Measurements from ENCODE around the gene GAS2L1. TPM values are rescaled to one million over a fixed set of nuclear protein-coding genes. Genes with fewer than 3 reads are reported as not detected.
"Not testable (repeated sequence)": the region's sequence is repeated elsewhere in the genome, so short reads cannot be mapped to it uniquely, and the experiment has no call there.

The GAS2L1 gene
- total RNA-seq, 4 donors from 2014 or later: 58.0 to 75.0 (median 67.8) TPM

- TF ChIP-seq POLR2A (IDR thresholded peaks at IDR 0.05): no peak
- TF ChIP-seq, protein P1, sequence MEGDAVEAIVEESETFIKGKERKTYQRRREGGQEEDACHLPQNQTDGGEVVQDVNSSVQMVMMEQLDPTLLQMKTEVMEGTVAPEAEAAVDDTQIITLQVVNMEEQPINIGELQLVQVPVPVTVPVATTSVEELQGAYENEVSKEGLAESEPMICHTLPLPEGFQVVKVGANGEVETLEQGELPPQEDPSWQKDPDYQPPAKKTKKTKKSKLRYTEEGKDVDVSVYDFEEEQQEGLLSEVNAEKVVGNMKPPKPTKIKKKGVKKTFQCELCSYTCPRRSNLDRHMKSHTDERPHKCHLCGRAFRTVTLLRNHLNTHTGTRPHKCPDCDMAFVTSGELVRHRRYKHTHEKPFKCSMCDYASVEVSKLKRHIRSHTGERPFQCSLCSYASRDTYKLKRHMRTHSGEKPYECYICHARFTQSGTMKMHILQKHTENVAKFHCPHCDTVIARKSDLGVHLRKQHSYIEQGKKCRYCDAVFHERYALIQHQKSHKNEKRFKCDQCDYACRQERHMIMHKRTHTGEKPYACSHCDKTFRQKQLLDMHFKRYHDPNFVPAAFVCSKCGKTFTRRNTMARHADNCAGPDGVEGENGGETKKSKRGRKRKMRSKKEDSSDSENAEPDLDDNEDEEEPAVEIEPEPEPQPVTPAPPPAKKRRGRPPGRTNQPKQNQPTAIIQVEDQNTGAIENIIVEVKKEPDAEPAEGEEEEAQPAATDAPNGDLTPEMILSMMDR (IDR thresholded peaks at IDR 0.05): no peak
- no peak overlapping the region for H3K4me3 ChIP-seq (ENCODE audit: low read depth, poor library complexity, severe bottlenecking)
- intact Hi-C loops (cut with DNase I; ENCODE audit: low total_unique reads): no loop called here
- WGBS, 2 donors: 92 to 96% methylated on average over 25 of the region's 25 CpGs
- DNase-seq (ENCODE audit: low spot score in 2 of 2): no peak
Measured at GRCh38 chr22:29341056-29341848, 34.8 kb downstream of the GAS2L1 start.

DNA sequence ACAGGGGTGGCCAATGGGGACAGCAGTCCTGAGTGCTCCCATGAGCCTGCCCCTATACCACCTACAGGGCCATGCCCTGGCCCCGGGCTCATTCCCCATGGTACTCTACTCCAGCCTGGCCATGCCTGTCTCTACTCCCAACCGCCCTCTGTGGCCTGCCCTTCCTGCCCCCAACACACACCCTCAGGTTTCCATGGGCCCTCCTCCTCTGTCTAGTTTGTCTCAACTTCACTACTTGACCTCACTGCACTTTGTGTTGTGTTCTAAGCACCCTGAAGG lies 35.3 kb downstream of the GAS2L1 start:
- H3K4me3 ChIP-seq (ENCODE audit: low read depth, poor library complexity, severe bottlenecking): no peak overlapping the region
- 96 to 100% methylated on average over 2 of the region's 2 CpGs for WGBS, 2 donors
- DNase-seq (ENCODE audit: low spot score in 2 of 2): no peak
- TF ChIP-seq, protein P1 (IDR thresholded peaks at IDR 0.05): no peak
- no peak for TF ChIP-seq POLR2A (IDR thresholded peaks at IDR 0.05)
- intact Hi-C loops (cut with DNase I; ENCODE audit: low total_unique reads): no loop called here

- WGBS, 2 donors: 89 to 93% methylated on average over 6 of the region's 6 CpGs
- no peak for DNase-seq (ENCODE audit: low spot score in 2 of 2)
- TF ChIP-seq POLR2A (IDR thresholded peaks at IDR 0.05): no peak
- TF ChIP-seq, protein P1 (IDR thresholded peaks at IDR 0.05): no peak
- intact Hi-C loops (cut with DNase I; ENCODE audit: low total_unique reads): no loop called here
- H3K4me3 ChIP-seq (ENCODE audit: low read depth, poor library complexity, severe bottlenecking): no peak overlapping the region
Measured at GRCh38 chr22:29342177-29342576, 35.7 kb downstream of the GAS2L1 start.

DNA sequence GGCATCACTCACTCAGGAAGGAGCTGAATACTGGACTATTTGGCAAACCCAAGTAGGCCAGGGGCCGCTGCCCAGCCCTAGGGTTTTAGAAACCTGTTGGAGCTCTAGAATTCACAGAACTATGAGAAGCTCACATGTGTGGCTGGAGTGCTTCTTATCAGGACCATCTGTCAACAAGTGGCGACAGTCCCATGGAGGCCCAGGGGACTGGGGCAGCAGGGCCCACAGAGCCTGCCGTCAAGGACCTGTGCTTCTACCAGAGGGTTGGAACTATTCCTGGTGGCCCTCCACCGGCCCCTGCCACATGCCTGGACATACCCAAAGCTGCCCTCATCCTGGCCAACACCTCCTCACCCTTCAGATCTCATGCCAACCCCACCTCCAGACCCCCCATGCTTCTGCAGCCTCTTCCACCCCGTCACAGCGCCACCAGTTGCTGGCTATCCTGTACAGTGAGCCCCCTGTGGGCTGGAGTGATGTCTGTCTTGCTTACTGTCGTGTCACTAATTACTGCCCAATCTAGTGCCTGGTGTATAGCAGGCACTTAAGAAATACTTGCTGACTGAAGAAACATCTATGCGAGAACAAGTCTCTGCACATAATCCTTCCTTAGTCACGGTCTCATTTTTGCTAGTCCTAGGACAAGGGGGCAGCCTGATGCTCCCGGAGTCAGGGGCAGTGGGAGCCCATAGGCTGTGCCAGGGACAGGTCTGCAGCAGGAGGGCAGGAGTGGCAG lies 36.3 kb downstream of the GAS2L1 start:
- H3K4me3 ChIP-seq (ENCODE audit: low read depth, poor library complexity, severe bottlenecking): no peak overlapping the region
- no peak for DNase-seq (ENCODE audit: low spot score in 2 of 2)
- TF ChIP-seq, protein P1 (IDR thresholded peaks at IDR 0.05): no peak
- TF ChIP-seq POLR2A (IDR thresholded peaks at IDR 0.05): no peak
- WGBS, 2 donors: 84 to 86% methylated on average over 10 of the region's 10 CpGs
- intact Hi-C loops (cut with DNase I; ENCODE audit: low total_unique reads): no loop called here

DNA sequence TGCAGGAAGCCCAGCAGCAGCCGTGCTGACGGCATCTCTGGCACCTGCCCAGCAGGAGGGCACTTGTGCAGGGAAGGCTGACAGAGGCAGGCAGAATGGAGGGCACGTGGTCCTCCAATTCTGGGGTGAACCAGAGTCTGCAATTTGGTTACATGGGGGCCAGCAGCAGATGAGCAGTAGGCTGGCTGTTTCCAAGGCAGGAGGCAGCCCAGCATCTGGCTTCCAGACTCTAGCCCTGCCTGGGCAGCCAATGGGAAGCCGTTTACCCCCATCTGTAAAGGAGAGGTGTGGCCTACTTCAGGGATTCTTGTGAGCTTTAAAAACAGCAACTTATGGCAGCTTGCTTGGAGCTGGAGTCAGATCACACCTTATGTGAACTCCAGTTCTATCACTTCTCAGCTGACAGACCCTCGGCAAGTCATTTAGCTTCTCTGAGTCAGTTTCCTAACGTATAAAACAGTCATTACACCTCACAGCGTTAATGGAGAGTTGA lies 36.9 kb downstream of the GAS2L1 start:
- no peak for DNase-seq (ENCODE audit: low spot score in 2 of 2)
- no peak overlapping the region for H3K4me3 ChIP-seq (ENCODE audit: low read depth, poor library complexity, severe bottlenecking)
- 70 to 72% methylated on average over 7 of the region's 7 CpGs for WGBS, 2 donors
- no peak for TF ChIP-seq POLR2A (IDR thresholded peaks at IDR 0.05)
- intact Hi-C loops (cut with DNase I; ENCODE audit: low total_unique reads): no loop called here

DNA sequence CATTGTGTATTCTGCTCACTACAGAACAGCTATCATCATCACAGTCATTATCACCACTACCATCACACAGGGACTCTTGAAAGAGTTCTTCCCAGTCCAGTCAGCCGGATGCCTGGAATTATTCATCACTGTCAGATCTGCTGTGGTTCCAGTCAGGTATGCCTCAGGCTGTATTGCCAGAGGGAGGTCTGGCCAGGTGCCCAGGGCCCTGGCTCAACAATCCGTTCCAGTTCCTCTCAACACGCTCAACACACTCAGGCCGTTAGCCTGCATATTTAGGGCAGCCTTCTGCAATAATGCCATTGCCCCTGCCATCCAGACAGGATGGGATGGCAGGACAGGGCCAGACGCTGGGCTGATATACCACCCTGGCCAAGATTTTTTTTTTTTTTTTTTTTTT lies 37.7 kb downstream of the GAS2L1 start:
- no peak overlapping the region for H3K4me3 ChIP-seq (ENCODE audit: low read depth, poor library complexity, severe bottlenecking)
- intact Hi-C loops (cut with DNase I; ENCODE audit: low total_unique reads): no loop called here
- no peak for TF ChIP-seq POLR2A (IDR thresholded peaks at IDR 0.05)
- TF ChIP-seq, protein P1 (IDR thresholded peaks at IDR 0.05): no peak
- DNase-seq (ENCODE audit: low spot score in 2 of 2): no peak
- WGBS, 2 donors: 45 to 63% methylated on average over 5 of the region's 5 CpGs

DNA sequence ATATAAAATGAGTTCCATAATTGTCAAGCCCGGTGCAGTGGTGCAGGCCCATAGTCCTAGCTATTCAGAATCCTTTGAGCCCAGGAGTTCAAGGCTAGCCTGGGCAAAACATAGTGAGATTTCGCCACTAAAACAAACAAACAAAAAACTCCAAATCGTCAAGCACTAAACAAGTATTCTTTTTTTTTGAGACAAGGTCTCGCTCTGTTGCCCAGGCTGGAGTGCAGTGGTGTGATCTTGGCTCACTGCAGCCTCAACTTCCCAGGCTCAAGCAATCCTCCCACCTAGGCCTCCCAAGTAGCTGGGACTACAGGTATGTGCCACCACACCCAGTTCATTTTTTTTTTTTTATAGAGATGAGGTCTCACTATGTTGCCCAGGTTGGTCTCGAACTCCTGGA lies 38.4 kb downstream of the GAS2L1 start:
- WGBS, 2 donors: 91 to 93% methylated on average over 5 of the region's 5 CpGs
- H3K4me3 ChIP-seq (ENCODE audit: low read depth, poor library complexity, severe bottlenecking); intact Hi-C loops (cut with DNase I; ENCODE audit: low total_unique reads); DNase-seq (ENCODE audit: low spot score in 2 of 2): not testable (repeated sequence)
